Activated CD8-positive, alpha-beta memory T cell treated with anti-CD3 and anti-CD28 coated beads for 36 hours (primary cell): ENCODE measurements around the gene ERP44. TPM values are rescaled to one million over a fixed set of nuclear protein-coding genes. Genes with fewer than 3 reads are reported as not detected.
"Not testable (repeated sequence)": the region's sequence is repeated elsewhere in the genome, so short reads cannot be mapped to it uniquely, and the experiment has no call there.

Experiments used
- CTCF ChIA-PET: fragments of 350-600 bp; sonication (Branson Sonifier 250); formaldehyde crosslinking; loops from one replicate; lab custom pipeline; 2021; ENCODE audit warnings: antibody characterized with exemption; lab: Charles Lee
- POLR2A ChIA-PET: fragments of 350-600 bp; sonication (Branson Sonifier 250); formaldehyde crosslinking; loops from one replicate; lab custom pipeline; 2021; ENCODE audit warnings: antibody characterized with exemption; lab: Charles Lee
- total RNA-seq, 2 experiments: library from RNA; stranded (reverse); gene quantifications; one replicate each; pipeline ENCODE4 v1.2.3, GENCODE V29; 2021

The ERP44 gene
- total RNA-seq, 2 experiments from 2014 or later, result 13.3 to 15.2 TPM

- CTCF ChIA-PET, result interaction anchor here (0.6 to 1.8 kb wide), 4 partner anchors 84 to 189 kb away, joined by 3 to 5 read pairs (median 3); no protein-coding TSS in a partner anchor
Observed at GRCh38 chr9:100028201-100028784, 70.5 kb downstream of the ERP44 start.

DNA sequence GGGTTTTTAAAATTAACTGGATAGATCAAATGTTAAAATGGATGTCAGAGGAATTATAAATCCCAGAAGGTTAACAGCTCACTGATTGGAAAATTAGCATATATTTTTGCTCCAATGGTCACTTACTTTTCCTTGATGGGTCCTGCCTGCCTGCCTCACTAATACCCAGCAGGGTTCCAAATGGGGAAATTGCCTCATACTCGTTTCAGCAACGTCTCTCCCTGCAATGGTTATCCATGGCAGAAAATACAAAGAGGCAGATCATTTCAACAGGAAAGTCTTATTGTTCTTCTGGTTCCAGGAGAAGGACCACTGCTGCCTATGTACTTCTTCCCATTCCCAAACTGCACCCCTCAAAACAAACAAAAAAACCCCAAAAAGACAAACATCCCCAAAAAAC lies 71.3 kb downstream of the ERP44 start:
- POLR2A ChIA-PET, result no interaction called here
- CTCF ChIA-PET, result interaction anchor here (0.6 to 1.8 kb wide), 6 partner anchors 62 to 206 kb away, joined by 3 to 5 read pairs (median 3); partner anchors contain the start of gene NR4A3

More at GRCh38 chr9:100028201-100028784, 70.5 kb downstream of the ERP44 start:
- POLR2A ChIA-PET, result no interaction called here

GRCh38 chr9:100021931-100022330 lies 76.9 kb downstream of the ERP44 start:
- CTCF ChIA-PET, result no interaction called here

DNA sequence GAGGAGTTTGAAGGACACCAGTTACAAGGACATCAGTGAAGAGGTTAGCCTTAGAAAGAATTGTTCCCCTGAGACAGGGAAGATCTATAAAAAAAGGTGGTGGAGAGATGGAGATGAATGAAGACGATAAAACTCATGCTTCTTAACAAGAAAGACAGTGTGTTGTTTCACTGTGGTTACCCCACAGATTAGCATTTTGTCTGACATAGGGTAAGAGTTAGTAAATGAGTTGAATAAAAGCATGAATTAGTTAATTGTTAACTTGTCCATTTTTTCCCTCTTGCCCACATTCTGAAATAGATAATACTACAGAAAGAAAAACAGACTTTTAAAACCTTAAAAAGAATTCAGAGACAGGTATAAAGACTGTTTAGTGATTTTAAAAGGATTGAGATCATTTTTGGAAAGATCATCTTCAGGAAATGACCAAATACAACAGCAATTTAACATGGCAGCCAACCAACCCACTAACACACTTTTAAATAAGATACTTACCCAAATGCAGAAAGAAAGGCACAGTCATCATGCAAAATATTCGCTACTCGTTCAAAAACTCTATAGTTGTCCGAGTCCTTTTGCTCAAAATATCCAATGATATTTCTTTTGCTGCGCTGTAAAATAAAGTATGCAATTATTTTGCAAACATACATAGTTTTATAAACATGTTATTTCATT lies 78.5 kb downstream of the ERP44 start:
- POLR2A ChIA-PET, result no interaction called here
- CTCF ChIA-PET, result no interaction called here

More at GRCh38 chr9:100021931-100022330, 76.9 kb downstream of the ERP44 start:
- POLR2A ChIA-PET, result no interaction called here

GRCh38 chr9:100019541-100019940 lies 79.3 kb downstream of the ERP44 start:
- POLR2A ChIA-PET, result no interaction called here

GRCh38 chr9:100014846-100015245 lies 84.0 kb downstream of the ERP44 start:
- ChIA-PET CTCF (interaction anchor here (1.4 kb wide), 1 partner anchor 783 kb away, joined by 3 read pairs; no protein-coding TSS in a partner anchor), POLR2A (no interaction called here)

More at GRCh38 chr9:100019541-100019940, 79.3 kb downstream of the ERP44 start:
- CTCF ChIA-PET, result no interaction called here

- POLR2A ChIA-PET, result no interaction called here
Observed at GRCh38 chr9:100013573-100013972, 85.2 kb downstream of the ERP44 start.

GRCh38 chr9:100012279-100012678 lies 86.5 kb downstream of the ERP44 start:
- CTCF ChIA-PET, result interaction anchor here (0.6 to 1.8 kb wide), 3 partner anchors 185 to 828 kb away, joined by 3 to 5 read pairs (median 4); no protein-coding TSS in a partner anchor
- POLR2A ChIA-PET, result no interaction called here

More at GRCh38 chr9:100013573-100013972, 85.2 kb downstream of the ERP44 start:
- CTCF ChIA-PET, result interaction anchor here (0.7 to 1.7 kb wide), 2 partner anchors 21 to 829 kb away, joined by 3 to 4 read pairs; no protein-coding TSS in a partner anchor

- CTCF ChIA-PET, result interaction anchor here (0.6 to 1.8 kb wide), 4 partner anchors 143 to 745 kb away, joined by 3 to 5 read pairs (median 4); no protein-coding TSS in a partner anchor
- POLR2A ChIA-PET, result no interaction called here
Observed at GRCh38 chr9:100011062-100011681, 87.6 kb downstream of the ERP44 start.

- POLR2A ChIA-PET, result no interaction called here
- CTCF ChIA-PET, result no interaction called here
Observed at GRCh38 chr9:99999797-100000196, 99.0 kb downstream of the ERP44 start.

GRCh38 chr9:99998866-99999265 lies 99.9 kb downstream of the ERP44 start:
- POLR2A ChIA-PET, result no interaction called here
- CTCF ChIA-PET, result no interaction called here

DNA sequence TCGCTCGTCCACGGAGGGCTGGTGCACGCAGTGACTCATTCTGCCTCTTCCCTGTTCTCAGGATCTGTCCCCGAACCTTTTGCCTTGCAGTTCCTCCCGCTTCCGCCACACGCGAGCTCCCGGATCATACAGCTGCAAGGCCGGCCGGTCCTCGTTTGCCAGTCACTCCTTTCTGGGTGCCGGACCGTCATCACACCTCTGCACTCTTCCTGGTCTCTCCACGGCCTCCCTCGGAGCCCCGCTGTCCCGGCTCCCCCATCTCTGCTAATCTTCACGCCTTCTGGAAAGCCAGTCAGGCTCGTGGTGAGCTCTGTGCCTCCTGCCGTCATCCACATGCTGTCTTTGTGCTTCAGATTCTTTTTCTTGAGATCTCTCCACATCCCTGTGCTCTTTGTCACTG lies 100.5 kb downstream of the ERP44 start:
- CTCF ChIA-PET, result no interaction called here
- POLR2A ChIA-PET, result no interaction called here

GRCh38 chr9:99990508-99990907 lies 108.3 kb downstream of the ERP44 start:
- CTCF ChIA-PET, POLR2A ChIA-PET: not testable (repeated sequence)

DNA sequence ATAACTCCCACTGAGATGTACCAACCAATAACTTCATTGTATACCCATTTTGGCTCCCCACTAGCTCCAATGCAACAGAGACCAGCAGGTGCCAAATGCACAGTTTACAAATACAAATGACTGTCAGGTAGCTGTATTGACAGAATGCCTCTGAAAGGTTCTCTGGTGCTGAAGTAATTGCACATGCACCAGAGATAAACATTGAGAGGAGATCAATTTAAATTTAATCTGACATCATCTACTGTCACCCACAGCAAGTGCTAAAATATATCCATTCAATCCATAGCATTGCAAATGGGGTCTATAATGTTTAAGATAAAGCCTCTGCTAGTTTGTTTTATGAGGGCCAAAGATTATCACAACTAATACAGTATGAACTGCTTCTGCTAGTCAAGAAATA lies 112.2 kb downstream of the ERP44 start:
- CTCF ChIA-PET, result no interaction called here
- POLR2A ChIA-PET, result no interaction called here

- POLR2A ChIA-PET, result interaction anchor here (0.6 kb wide), 1 partner anchor 73 kb away, joined by 3 read pairs; no protein-coding TSS in a partner anchor
- CTCF ChIA-PET, result no interaction called here
Observed at GRCh38 chr9:99980598-99980997, 118.2 kb downstream of the ERP44 start.

DNA sequence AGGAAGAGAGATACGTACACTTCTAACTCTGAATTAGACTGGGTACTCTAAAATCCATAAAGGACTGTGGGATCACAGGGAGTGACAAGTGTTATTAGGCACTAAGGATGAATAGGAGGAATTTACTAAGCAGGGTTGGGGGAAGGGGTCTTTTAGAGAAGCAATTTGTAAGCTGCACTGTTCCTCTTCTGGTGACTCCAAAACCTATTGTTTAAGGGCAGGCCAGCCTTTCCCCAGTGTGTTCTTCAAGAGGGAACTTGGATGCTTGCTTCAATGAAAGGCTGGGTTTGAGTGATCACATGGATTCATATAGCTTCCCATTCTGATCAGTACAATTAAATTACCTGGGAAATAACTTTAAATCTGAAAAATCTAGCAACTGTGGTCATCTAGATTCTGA lies 120.6 kb downstream of the ERP44 start:
- POLR2A ChIA-PET, result interaction anchor here (0.7 kb wide), 1 partner anchor 88 kb away, joined by 4 read pairs; no protein-coding TSS in a partner anchor
- CTCF ChIA-PET, result no interaction called here

DNA sequence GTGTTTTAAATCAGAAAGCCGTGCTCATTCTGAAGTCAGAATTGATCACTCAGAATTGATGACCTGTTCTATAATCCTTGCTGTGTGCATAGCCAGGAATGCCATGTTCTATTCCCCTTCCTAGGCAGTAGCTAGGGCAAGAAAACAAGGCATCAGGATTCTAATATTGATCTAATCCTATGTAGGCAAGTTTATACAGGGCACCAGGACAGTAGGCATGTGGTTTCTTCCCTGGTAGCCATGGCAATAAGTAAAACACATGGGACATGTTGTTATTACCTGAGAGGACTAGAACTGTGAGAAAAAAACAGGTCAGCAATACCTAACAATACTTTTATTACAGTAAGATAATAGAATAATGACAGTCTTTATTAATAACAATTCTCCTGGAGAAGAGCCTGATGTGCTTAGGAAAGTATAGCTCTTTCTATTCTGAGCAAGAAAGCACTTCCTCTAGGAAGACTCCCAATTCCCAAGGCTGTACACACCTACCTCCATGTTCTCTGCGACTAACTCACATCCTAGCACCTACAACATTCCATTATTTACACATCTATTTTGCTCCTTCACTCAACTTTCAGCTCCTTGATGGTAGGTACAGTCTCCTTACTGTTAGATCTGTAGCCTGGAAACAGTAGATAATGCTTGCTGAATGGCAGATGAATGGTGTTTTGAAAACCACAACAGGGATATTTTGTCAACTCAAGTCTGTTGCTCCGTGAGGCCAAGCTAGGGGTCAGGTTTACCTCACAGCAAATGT lies 121.6 kb downstream of the ERP44 start:
- POLR2A ChIA-PET, result interaction anchor here (0.7 kb wide), 1 partner anchor 89 kb away, joined by 4 read pairs; no protein-coding TSS in a partner anchor
- CTCF ChIA-PET, result no interaction called here

GRCh38 chr9:99973455-99973854 lies 125.3 kb downstream of the ERP44 start:
- ChIA-PET POLR2A (no interaction called here), CTCF (no interaction called here)

GRCh38 chr9:99971410-99971809 lies 127.4 kb downstream of the ERP44 start:
- ChIA-PET POLR2A (no interaction called here), CTCF (no interaction called here)
